HepG2 (cell line): ENCODE results near the gene MS4A18. TPM values are rescaled to one million over a fixed set of nuclear protein-coding genes. Genes with fewer than 3 reads are reported as not detected.

ENCODE experiments used
- ATAC-seq: fragments of 200-7000 bp; cut with Tn5 transposase; 3 replicates; pipeline ENCODE4 v1.9.1; 2020; ENCODE audit warnings: mild to moderate bottlenecking, moderate library complexity
- BruUV-seq: library from RNA; stranded (reverse); fragments of 400-500 nt; replicated peaks from 2 replicates; lab custom pipeline; 2021; lab: Mats Ljungman, UMichigan
- CTCF ChIA-PET: fragments of 300-600 bp; formaldehyde crosslinking; extraction: SDS; loops from one replicate; lab custom pipeline; 2021; ENCODE audit warnings: low total read pairs, inconsistent platforms, low intra/inter-chr PET ratio; lab: Yijun Ruan, JAX
- POLR2A ChIA-PET: fragments of 350-600 bp; sonication (Branson Sonifier 250); formaldehyde crosslinking; loops from one replicate; lab custom pipeline; 2020; ENCODE audit warnings: antibody characterized with exemption, inconsistent platforms; lab: Yijun Ruan, JAX
- DNase-seq: peaks from one replicate; pipeline ENCODE4 v3.0.0-alpha.2; 2015; ENCODE audit warnings: low spot score
- FAIRE-seq: peaks from 3 replicates; lab custom pipeline; 2011; peaks lifted over from hg19 to GRCh38; lab: Jason Lieb, UNC
- H2AFZ ChIP-seq: one replicate; pipeline ENCODE4 v1.6.1; 2011; ENCODE audit warnings: low read length, inconsistent platforms
- H3K27ac ChIP-seq: fragments of 300-600 bp; 3 replicates; pipeline ENCODE4 v1.8.0; 2011; ENCODE audit warnings: mixed run types, mild to moderate bottlenecking, mixed read lengths, low read length, inconsistent platforms; ENCODE audit not compliant: insufficient read depth; ENCODE audit errors: extremely low read length
- H3K27me3 ChIP-seq, 2 experiments: fragments of 200-600 bp in 1 of 2; 2 replicates in 1 of 2; 3 replicates in 1 of 2; pipeline versions ENCODE4 v1.6.0 to v1.8.0; 2011; ENCODE audit warnings: low read length in 2 of 2, mild to moderate bottlenecking in 2 of 2, moderate library complexity in 2 of 2, inconsistent platforms in 1 of 2; ENCODE audit not compliant: insufficient read depth in 2 of 2, control insufficient read depth in 1 of 2
- H3K36me3 ChIP-seq, 2 experiments: fragments of 200-600 bp in 1 of 2; replicated peaks in 1 of 2; 2 replicates in 1 of 2; 3 replicates in 1 of 2; pipeline versions ENCODE4 v1.5.1 to v1.8.0; 2011; ENCODE audit warnings: low read length in 2 of 2, inconsistent platforms in 1 of 2; ENCODE audit not compliant: insufficient read depth in 2 of 2, control insufficient read depth in 1 of 2
- H3K4me1 ChIP-seq: 2 replicates; pipeline ENCODE4 v1.5.1; 2012; ENCODE audit warnings: low read length, inconsistent platforms; ENCODE audit not compliant: insufficient read depth
- H3K4me2 ChIP-seq: 2 replicates; pipeline ENCODE4 v1.6.0; 2011; ENCODE audit warnings: low read depth, low read length, inconsistent platforms
- H3K4me3 ChIP-seq, 3 experiments: fragments of 200-600 bp in 1 of 3; sonication (generic), shearing (Covaris generic) in 1 of 3; replicated peaks in 1 of 3; 2 replicates each; pipeline ENCODE4 v1.5.1; 2011 to 2016; ENCODE audit warnings: low read length in 3 of 3, inconsistent platforms in 2 of 3, low read depth in 2 of 3, mild to moderate bottlenecking in 2 of 3, control low read depth in 1 of 3, mixed read lengths in 1 of 3; ENCODE audit not compliant: insufficient read depth in 1 of 3
- H3K79me2 ChIP-seq: one replicate; pipeline ENCODE4 v1.6.1; 2011; ENCODE audit warnings: low read length, inconsistent platforms; ENCODE audit not compliant: insufficient read depth
- H3K9ac ChIP-seq: 2 replicates; pipeline ENCODE4 v1.6.0; 2011; ENCODE audit warnings: mild to moderate bottlenecking, low read depth, low read length, inconsistent platforms; ENCODE audit not compliant: insufficient read depth
- H3K9me3 ChIP-seq: 2 replicates; pipeline ENCODE4 v1.5.1; 2012; ENCODE audit warnings: mild to moderate bottlenecking, low read length
- H4K20me1 ChIP-seq: 2 replicates; pipeline ENCODE4 v1.6.0; 2011; ENCODE audit warnings: inconsistent platforms, mild to moderate bottlenecking, low read length, moderate library complexity; ENCODE audit not compliant: insufficient read depth
- AGO2 ChIP-seq: fragments of 200-400 bp; formaldehyde crosslinking; optimal IDR thresholded peaks from 2 replicates; pipeline ENCODE3; 2017; ENCODE audit warnings: mild to moderate bottlenecking, low read depth, low read length, moderate library complexity
- BATF2 ChIP-seq: sonication (generic); formaldehyde crosslinking; IDR thresholded peaks from 2 replicates; pipeline ENCODE4 v1.8.0; 2022; ENCODE audit warnings: mild to moderate bottlenecking, missing genetic modification reagents, moderate library complexity
- JDP2 ChIP-seq: sonication (generic); formaldehyde crosslinking; IDR thresholded peaks from 2 replicates; pipeline ENCODE4 v1.8.1; 2022; ENCODE audit warnings: missing genetic modification reagents, borderline replicate concordance
- ONECUT2 ChIP-seq: sonication (generic); formaldehyde crosslinking; IDR thresholded peaks from 2 replicates; pipeline ENCODE4 v1.4.0; 2020; ENCODE audit warnings: missing genetic modification reagents
- USF2 ChIP-seq, 2 experiments: sonication (generic) in 1 of 2; formaldehyde crosslinking in 1 of 2; IDR thresholded peaks; 2 replicates each; pipeline versions ENCODE4 v1.5.1 to v1.6.1; 2011 to 2020; ENCODE audit warnings: borderline replicate concordance in 1 of 2, low read depth in 1 of 2, low read length in 1 of 2, mild to moderate bottlenecking in 1 of 2, missing genetic modification reagents in 1 of 2, moderate library complexity in 1 of 2
- ZNF280B ChIP-seq: sonication (generic); formaldehyde crosslinking; IDR thresholded peaks from 2 replicates; pipeline ENCODE4 v1.5.0; 2020; ENCODE audit warnings: missing genetic modification reagents, mild to moderate bottlenecking, borderline replicate concordance
- ZSCAN9 ChIP-seq: IDR thresholded peaks from 2 replicates; pipeline ENCODE4 v1.6.1; 2016; ENCODE audit warnings: borderline replicate concordance
- ZXDC ChIP-seq: sonication (generic); formaldehyde crosslinking; IDR thresholded peaks from 2 replicates; pipeline ENCODE4 v1.5.0; 2020; ENCODE audit warnings: mild to moderate bottlenecking, missing genetic modification reagents
- WGBS: methylation state at CpG from one replicate; pipeline ENCODE4 v1.1.6; 2017; ENCODE audit warnings: low lambda C conversion rate; 5-methylcytosine and 5-hydroxymethylcytosine counted together
- in situ Hi-C: cut with HindIII; loops from 2 replicates; pipeline ENCODE4 v1.10.0; 2017; ENCODE audit warnings: low pct_unique_long_range_greater_than_20kb; ENCODE audit not compliant: extremely low pct_ligation_motif_present
- intact Hi-C: fragments of 100-400 bp; cut with micrococcal nuclease; formaldehyde crosslinking; loops from one replicate; pipeline ENCODE4 v1.10.0; 2022; ENCODE audit not compliant: unreplicated experiment
- polyA plus RNA-seq, 8 experiments: library from polyadenylated mRNA; depleted of rRNA in 3 of 8; stranded (reverse) in 7 of 8; unstranded in 1 of 8; fragments of >200 nt; fragmentation: Illumina TruSeq in 4 of 8; extraction: Trizol in 4 of 8; gene quantifications; 2 replicates each; pipeline versions ENCODE4 v1.2.1 to v1.2.3, GENCODE V29; 2011 to 2016; ENCODE audit warnings: low read depth in 4 of 8, missing spikeins in 1 of 8, mixed read lengths in 1 of 8; ENCODE audit not compliant: insufficient read depth in 1 of 8
- total RNA-seq, 5 experiments: library from RNA; depleted of rRNA; stranded (reverse); fragments of >200 nt; fragmentation: Illumina TruSeq; extraction: Trizol; gene quantifications; 2 replicates each; pipeline ENCODE4 v1.2.3, GENCODE V29; 2016; ENCODE audit warnings: low read depth in 1 of 5

Gene MS4A18
- total and polyA plus RNA-seq, 2 of the 13 experiments (the other 11 are each of a cell fraction or from before 2014, with no cell fraction given) = not detected

GRCh38 chr11:60753309-60753708, 28.8 kb downstream of the MS4A18 start:
- in situ Hi-C loops (no loop called here), intact Hi-C loops (no loop called here)
- Histone ChIP-seq H2AFZ (no peak overlapping the region), H3K9me3 (no peaks in the 10 kb centered on the region), H3K9ac (no peak overlapping the region), H3K4me2 (no peak overlapping the region), H3K4me3 (no peak overlapping the region), H3K79me2 (no peaks in the 10 kb centered on the region), H3K27ac (no peak overlapping the region), H3K27me3 (peaks cover 0 to 10% of the 10 kb centered on the region in 2 experiments; a peak in 2 of 5 replicates), H3K36me3 (no peaks in the 10 kb centered on the region), H3K4me1 (peaks cover 4% of the 10 kb centered on the region; the same call in 1 of the 2 replicates), H4K20me1 (no peaks in the 10 kb centered on the region)
- BruUV-seq = no TSS peak
- ChIA-PET POLR2A (no interaction called here), CTCF (no interaction called here)
- ATAC-seq (no peak), DNase-seq (no peak), FAIRE-seq (no peak)
- TF ChIP-seq USF2 (IDR thresholded peaks at IDR 0.05; ENCODE audit: low read depth, low read length) (peak; percentile 33; the same call in 1 of the 2 replicates), USF2 (CRISPR knock-in tag; IDR thresholded peaks at IDR 0.05; ENCODE audit: borderline replicate concordance) (no peak), BATF2 (CRISPR knock-in tag) (no peak)
- WGBS = 16% methylated on average over 4 of the region's 4 CpGs

- Histone ChIP-seq H3K36me3 (no peaks in the 10 kb centered on the region), H3K79me2 (no peaks in the 10 kb centered on the region), H3K27ac (no peak overlapping the region), H3K9ac (no peak overlapping the region), H3K9me3 (no peaks in the 10 kb centered on the region), H4K20me1 (no peaks in the 10 kb centered on the region), H3K4me3 (no peak overlapping the region), H3K4me1 (peaks cover 4% of the 10 kb centered on the region; the same call in 1 of the 2 replicates), H2AFZ (no peak overlapping the region), H3K4me2 (no peak overlapping the region), H3K27me3 (peaks cover 0 to 18% of the 10 kb centered on the region in 2 experiments; a peak in 2 of 5 replicates)
- DNase-seq (no peak), ATAC-seq (no peak), FAIRE-seq (no peak)
- CTCF ChIA-PET = no interaction called here
- intact Hi-C loops = no loop called here
- WGBS = 46% methylated on average over 6 of the region's 6 CpGs
- in situ Hi-C loops = no loop called here
- BruUV-seq = no TSS peak
- POLR2A ChIA-PET = no interaction called here
- no peak for TF ChIP-seq ZSCAN9 (CRISPR knock-in tag)
- TF ChIP-seq ONECUT2 (CRISPR knock-in tag) = no peak
- TF ChIP-seq JDP2 = no peak
- TF ChIP-seq ZXDC (CRISPR knock-in tag) = no peak
- TF ChIP-seq ZNF280B (CRISPR knock-in tag) = no peak
- no peak for TF ChIP-seq AGO2
Observed at GRCh38 chr11:60754887-60755286, 30.4 kb downstream of the MS4A18 start.
